Measurements from ENCODE around the gene GPAM.

DNA sequence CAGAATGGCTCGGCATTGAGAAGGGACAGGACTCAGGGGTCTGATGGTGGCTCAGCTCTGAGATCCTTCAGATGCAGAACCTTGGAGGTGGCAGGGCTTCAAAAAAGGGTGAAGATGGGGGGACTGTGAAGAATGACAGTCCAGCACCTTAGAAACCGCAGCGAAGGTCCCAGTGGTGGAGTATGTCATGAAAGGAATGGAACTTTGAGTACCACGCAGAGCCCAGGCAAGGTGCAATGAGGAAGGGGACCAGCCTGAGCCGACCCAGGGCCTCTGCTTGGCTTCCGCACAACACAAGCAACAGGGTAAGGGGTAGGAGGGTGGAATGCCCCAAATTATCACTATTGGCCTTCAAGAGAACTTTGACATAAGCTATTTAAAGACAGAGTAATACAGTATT lies 8.2 kb upstream of the GPAM start:
- TF ChIP-seq, protein P1, sequence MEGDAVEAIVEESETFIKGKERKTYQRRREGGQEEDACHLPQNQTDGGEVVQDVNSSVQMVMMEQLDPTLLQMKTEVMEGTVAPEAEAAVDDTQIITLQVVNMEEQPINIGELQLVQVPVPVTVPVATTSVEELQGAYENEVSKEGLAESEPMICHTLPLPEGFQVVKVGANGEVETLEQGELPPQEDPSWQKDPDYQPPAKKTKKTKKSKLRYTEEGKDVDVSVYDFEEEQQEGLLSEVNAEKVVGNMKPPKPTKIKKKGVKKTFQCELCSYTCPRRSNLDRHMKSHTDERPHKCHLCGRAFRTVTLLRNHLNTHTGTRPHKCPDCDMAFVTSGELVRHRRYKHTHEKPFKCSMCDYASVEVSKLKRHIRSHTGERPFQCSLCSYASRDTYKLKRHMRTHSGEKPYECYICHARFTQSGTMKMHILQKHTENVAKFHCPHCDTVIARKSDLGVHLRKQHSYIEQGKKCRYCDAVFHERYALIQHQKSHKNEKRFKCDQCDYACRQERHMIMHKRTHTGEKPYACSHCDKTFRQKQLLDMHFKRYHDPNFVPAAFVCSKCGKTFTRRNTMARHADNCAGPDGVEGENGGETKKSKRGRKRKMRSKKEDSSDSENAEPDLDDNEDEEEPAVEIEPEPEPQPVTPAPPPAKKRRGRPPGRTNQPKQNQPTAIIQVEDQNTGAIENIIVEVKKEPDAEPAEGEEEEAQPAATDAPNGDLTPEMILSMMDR (IDR thresholded peaks at IDR 0.05): no peak
- TF ChIP-seq EZH2 (IDR thresholded peaks at IDR 0.05; ENCODE audit: borderline replicate concordance, insufficient read depth, low read depth, low read length, poor library complexity, severe bottlenecking): no peak
